HuH-7.5 (cell line): ENCODE data around the gene SMARCA4.
"Not testable (repeated sequence)": the region's sequence is repeated elsewhere in the genome, so short reads cannot be mapped to it uniquely, and the experiment has no call there.

Experiments
- DNase-seq: peaks from one replicate; pipeline ENCODE4 v3.0.0; 2011; ENCODE audit warnings: low spot score

The SMARCA4 gene

DNA sequence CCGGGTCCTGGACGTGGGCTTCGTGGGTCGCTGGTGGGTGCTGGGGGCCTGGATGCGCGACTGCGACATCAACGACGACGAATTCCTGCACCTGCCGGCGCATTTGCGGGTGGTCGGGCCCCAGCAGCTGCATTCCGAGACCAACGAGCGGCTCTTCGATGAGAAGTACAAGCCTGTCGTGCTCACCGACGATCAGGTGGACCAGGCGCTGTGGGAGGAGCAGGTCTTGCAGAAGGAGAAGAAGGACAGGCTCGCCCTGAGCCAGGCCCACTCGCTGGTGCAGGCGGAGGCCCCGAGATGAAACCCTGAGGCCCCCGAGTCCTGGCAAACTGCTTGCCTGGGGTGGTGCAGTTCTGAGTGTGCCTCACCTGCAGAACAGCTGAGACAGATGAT is 31.4 kb upstream of the SMARCA4 start:
- no peak for DNase-seq

DNA sequence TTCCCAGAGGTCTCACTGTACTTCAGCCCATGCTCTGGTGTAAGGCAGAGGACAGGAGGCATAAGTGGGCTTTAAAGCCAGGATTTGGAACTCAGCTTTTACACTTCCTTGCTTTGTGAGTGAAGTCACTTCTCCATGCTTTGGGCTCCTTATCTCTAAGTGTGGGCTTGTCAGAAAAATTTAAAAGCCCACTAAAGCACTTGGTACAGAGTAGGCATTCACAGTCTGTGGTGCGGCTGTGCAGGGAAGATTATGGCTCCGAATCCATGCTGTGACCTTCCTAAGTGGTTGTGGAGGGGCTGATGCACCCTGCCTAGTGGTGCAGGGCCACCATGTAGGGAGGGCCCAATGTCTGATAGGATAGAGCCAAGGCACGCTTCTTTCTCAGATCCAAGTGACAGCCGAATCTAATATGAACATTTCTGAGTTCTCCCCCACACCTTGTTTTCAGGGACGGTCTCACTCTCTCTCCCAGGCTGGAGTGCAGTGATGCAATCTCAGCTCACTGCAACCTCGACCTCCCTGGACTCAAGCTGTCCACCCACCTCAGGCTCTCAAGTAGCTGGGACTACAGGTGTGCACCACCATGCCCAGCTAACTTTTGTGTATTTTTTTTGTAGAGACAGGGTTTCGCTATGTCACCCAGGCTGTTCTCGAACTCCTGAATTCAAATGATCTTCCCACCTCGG is 25.3 kb upstream of the SMARCA4 start:
- DNase-seq: no peak

DNA sequence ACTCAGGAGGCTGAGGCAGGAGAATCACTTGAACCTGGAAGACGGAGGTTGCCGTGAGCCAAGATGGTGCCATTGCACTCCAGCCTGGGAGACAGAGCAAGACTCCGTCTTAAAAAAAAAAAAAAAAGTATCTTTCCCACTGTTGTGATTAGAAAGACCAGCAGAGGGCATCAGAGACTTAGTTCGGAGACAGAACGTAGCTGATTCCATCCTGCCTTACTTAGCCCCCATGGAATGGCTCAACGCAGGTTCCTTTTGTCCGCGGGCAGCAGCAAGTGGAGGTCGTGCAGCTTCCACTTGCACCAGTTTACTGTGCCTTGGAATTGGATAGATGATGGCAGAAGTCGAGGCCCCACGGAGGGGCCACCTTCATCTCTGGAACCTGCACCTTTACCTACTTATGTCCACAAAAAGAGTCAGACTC is 24.2 kb upstream of the SMARCA4 start:
- no peak for DNase-seq

DNA sequence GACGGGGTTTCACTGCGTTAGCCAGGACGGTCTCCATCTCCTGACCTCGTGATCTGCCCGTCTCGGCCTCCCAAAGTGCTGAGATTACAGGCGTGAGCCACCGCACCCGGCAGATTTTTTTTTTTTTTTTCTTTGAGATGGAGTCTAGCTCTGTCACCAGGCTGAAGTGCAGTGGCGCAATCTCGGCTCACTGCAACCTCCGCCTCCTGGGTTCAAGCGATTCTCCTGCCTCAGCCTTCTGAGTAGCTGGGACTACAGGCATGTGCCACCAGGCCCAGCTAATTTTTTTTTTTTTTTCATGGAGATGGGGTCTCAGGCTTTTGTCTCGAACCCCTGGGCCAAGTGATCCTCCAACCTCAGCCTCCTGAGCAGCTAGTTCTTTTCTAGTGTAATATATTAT is 19.2 kb upstream of the SMARCA4 start:
- DNase-seq: not testable (repeated sequence)

DNA sequence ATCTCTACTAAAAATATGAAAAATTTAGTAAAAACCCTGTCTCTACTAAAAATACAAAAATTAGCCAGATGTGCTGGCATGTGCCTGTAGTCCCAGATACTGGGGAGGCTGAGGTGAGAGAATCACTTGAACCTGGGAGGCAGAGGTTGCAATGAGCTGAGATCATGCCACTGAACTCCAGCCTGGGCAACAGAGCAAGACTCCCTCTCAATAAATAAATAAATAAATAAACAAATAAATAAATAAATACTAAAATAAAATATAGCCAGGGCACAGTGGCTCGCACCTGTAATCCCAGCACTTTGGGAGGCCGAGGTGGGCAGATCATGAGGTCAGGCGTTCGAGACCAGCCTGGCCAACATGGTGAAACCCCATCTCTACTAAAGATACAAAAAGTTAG is 17.4 kb upstream of the SMARCA4 start:
- not testable (repeated sequence) for DNase-seq

DNA sequence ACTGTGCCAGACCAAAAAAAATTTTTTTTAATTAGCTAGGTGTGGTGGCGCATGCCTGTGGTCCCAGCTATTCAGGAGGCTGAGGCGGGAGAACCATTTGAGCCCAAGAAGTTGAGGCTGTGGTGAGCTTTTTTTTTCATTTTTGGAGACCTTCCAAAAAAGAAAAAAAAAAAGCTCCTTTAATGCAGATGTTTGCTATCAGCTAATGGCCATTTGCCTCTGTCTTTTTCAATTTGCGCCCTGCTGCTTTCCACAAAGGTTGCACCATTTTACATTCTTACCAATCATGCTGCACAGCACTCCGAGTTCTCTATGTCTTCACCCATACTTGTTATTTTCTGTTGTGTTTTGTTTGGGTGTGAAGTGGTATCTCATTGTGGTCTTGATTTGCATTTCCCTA is 15.6 kb upstream of the SMARCA4 start:
- DNase-seq: no peak

DNA sequence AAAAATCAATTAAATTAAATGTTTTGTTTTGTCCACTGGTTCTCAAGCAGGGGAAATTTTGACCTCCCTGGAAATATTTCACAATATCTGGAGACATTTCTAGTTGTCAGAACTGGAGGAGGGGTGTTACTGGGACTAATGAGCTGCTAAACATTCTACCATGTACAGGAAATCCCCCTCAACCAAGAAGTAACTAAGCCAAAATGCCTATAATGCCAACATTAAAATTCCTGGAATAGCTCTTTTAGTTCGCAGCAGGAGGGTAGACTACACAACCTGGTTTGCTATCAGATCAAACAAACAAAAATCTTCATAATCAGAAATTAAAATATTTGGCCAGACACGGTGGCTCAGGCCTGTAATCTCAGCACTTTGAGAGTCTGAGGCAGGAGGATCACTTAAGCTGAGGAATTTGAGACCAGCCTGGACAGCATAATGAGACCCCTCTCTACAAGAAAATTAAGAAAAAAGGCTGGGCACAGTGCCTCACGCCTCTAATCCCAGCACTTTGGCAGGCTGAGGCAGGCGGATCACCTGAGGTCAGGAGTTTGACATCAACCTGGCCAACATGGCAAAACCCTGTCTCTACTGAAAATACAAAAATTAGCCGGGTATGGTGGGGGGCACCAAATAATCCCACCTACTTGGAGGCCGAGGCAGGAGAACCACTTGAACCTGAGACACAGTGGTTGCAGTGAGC is 13.7 kb upstream of the SMARCA4 start:
- DNase-seq: no peak

DNA sequence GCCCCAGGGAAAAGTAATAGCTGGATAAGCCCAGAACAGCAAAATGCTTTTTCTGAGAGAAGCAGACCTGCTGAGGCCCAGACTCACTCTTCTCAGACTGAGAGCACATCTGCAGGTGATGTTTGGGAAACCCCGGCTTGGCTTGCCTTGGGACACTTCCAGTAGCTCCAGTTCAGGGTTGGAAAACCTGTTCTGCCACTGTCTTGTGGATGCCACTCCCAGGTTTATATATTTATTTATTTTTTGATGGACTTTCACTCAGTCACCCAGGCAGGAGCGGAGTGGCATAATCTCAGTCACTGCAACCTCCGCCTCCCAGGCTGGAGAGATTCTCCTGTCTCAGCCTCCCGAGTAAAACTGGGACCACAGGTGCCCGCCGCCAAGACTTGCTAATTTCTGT is 8.0 kb upstream of the SMARCA4 start:
- DNase-seq: no peak

DNA sequence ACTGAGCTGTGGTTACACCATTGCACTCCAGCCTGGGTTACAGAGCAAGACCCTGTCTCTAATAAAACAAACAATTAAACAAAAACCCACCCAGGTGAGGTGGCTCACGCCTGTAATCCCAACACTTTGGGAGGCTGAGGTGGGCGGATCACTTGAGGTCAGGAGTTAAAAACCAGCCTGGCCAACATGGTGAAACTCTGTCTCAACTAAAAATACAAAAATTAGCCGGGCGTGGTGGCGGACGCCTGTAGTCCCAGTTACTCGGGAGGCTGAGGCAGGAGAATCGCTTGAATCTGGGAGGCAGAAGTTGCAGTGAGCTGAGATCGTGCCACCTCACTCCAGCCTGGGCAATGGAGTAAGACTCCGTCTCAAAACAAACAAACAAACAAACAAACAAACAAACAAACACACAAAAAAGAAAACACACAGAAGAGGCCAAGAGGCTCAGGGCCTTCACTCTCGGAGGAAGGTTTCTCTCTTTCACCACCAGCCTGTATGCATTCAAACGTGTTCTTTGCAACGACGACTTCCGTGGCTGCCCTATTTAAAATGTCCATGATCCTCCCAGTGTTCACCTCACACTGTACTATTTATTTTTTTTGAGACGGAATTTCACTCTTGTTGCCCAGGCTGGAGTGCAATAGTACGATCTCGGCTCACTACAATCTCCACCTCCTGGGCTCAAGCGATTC is 1.4 kb upstream of the SMARCA4 start:
- DNase-seq: not testable (repeated sequence)

DNA sequence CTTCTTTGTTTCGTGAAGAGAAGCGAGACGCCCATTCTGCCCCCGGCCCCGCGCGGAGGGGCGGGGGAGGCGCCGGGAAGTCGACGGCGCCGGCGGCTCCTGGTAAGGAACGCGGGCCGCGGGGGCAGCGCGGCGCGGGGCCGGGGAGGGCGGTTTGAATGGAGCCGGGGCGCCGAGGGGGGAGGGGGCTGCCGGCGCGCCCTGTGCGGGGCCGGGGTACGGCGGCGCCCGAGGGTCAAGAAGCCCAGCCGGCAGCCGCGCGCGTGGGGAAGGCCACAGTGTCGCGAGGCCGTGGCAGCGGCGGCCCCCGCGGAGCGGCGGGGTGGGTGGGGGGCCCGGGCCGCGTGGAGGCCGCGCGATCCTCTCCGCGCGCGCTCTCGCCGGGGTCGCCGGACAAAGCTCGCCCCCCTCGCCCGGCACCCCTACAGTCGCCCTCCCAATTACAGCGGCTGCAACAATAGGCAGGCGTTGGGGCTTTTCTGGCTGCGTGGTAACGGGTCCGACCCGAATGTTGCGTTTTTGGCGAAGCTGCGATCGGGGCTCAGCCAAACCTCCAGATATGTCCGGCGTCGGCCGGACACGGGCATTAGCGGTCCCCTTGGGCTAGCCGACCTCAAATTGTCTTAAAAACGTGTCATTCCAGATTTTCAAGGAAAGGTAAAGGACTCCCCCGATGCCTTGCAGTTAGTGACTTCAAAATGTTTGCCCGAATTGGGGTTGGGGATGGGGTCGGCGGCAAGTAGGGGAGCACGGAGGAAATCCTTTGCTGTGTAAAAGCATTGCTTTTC is 437 bp downstream of the SMARCA4 start:
- DNase-seq: no peak

DNA sequence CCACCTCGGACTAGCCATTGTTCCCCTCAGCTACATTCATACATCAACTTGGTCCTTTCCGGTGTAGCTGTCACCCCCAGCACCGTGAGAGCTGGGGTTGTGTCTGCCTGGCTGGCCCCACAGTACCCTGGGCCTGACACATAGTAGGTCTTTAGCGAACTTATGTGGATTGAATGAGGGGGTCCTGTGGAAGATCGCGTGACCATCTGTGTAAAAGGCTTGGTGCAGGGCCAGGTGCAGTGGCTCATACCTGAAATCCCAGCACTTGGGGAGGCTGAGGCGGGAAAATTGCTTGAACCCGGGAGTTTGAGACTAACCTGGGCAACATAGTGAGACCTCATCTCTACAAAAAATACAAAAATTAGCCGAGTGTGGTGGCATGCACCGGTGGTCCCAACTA is 2.0 kb downstream of the SMARCA4 start:
- DNase-seq: no peak

DNA sequence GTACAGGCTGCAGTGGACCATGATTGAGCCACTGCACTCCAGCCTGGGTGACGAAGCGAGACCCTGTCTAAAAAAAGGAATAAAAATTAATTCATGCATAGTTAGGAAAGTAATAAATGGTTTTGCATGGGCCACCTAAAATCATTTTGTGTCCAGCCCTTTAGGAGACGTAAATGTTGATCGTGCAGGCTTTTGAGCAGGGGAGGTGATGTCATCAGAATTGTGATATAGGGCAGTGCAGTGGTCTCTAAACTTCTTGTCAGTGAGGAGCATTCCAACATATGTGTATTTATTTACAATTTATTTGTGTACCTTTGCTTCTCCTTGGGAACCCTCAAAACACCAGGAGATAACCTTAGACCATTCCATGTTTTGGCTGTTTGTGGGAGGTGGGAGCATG is 3.0 kb downstream of the SMARCA4 start:
- no peak for DNase-seq

DNA sequence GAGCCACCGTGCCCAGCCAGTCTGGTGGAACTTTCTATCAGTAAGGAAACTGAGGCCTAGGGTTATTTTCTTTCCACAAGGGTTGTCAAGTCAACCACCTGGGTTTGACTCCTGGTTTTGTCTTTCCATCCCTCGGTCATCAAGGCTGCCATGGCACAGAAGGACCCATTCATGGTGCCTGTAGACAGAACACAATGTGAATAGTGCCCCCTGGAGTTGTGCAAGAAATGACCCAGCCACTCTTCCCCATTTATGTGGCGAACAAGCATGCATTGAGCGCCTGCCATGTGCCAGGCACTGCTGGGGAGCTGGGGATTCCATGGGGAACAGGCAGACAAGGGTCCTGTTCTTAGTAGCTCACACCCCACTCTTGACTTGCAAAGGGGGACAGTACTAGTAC is 4.1 kb downstream of the SMARCA4 start:
- no peak for DNase-seq

DNA sequence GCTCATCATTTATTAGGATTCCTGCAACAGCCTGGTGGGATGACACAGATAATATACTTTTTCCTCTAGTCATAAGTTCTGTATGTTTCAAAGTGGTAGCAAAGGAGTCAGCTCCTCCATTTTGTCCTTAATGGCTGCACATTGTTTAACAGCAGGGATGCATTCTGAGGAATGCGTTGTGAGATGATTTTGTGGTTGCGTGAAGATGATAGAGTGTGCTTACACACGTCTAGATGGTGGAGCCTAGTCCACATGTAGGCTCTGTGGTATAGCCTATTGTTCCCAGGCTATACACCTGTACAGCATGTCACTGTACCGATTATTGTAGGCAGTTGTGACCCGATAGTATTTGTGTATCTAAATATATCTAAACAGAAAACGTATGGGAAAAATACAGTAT is 4.6 kb downstream of the SMARCA4 start:
- DNase-seq: no peak

DNA sequence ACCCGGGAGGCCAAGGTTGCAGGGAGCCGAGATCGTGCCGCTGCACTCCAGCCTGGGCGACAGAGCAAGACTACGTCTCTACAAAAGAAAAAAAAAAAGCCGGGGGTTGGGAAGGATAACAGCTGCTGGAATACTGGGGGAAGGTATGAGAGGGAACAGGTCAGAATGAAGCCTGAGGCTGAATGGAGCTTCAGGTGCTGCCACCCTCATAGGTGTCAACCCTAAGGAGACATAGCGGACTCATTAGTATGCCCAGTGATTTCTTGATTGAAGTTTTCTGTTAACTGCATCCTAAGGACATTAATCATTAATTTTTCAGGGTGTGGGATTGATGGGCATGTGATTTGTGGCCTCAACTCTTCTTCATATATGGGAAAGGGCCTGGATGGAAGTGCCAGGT is 6.0 kb downstream of the SMARCA4 start:
- DNase-seq: no peak

DNA sequence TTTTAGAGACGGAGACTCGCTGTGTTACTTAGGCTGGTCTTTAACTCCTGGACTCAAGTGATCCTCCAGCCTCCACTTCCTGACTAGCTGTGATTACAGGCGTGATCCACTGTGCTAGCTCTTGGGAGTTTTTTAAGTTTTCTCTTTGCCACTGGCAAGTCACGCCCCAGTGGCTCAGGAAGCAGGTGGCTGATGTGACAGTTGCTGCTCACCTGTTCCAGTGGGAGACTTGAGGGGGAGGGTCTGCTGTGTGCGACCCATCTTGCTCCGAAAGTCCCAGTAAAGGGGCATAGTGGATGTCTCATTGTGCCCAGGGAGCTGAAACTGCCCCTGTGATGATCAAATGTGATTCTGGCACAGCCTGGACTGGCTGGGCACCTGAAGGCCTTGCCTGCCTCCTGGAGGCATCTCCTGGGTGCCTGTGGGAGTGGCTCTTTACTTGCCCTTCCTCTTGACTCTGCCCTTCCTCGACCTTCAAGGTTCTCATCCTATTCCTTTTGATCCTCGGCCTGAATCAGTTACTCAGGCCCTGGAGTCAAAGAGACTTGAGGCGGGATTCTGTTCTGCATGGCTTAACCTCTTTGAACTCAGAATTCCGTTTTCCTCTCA is 7.8 kb downstream of the SMARCA4 start:
- no peak for DNase-seq

DNA sequence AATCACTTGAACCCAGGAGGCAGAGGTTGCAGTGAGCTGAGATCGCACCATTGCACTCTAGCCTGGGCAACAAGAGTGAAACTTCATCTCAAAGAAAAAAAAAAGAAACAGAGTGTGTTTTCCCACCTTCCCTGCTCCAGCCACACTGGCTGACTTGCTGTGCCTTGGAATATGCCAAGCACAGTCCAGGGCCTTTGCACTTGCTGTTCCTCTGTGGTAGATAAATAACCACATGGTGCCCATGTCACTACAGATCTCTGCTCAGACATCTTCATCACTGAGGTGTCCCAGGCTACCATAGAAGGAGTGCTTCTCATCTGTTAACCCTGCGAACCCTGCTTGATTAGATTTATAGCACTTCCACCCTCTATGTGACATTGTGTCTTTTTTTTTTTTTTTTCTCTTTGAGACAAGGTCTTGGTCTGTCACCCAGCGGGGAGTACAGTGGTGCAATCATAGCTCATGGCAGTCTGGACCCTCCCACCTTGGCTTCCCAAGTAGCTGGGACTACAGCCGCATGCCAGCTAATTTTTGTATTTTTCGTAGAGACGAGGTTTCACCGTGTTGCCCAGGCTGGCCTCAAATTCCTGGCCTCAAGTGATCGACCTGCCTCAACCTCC is 10.4 kb downstream of the SMARCA4 start:
- DNase-seq: no peak

DNA sequence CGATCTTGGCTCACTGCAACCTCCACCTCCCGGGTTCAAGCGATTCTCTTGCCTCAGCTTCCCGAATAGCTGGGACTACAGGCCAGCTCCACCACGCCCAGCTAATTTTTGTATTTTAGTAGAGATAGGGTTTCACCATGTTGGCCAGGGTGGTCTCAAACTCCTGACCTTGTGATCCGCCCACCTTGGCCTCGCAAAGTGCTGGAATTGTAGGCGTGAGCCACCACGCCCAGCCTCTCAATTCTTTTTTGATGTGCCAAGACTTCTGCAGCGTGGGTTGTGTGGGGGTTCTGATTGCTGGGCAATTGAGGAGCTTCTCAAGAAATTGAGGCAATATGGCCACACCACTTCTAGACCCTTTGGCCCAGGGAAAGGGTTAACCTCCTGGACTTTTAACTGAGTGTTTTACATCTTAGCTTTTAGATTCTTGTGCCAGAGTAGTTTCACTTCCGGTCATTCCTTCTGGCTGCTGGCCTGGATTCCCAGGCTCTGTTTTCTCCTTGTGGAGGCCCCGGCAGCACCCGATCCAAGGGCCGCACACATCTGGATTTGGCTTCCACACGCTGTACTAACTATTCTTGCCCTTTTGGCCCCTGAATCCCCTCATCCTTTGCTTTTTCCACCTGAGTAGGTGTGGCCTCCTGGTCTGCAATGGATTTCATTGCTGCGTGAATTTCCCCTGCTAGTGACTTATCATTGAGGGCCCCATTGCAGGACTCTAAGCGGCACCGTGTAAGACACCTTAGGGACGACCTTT is 14.7 kb downstream of the SMARCA4 start:
- DNase-seq: no peak

DNA sequence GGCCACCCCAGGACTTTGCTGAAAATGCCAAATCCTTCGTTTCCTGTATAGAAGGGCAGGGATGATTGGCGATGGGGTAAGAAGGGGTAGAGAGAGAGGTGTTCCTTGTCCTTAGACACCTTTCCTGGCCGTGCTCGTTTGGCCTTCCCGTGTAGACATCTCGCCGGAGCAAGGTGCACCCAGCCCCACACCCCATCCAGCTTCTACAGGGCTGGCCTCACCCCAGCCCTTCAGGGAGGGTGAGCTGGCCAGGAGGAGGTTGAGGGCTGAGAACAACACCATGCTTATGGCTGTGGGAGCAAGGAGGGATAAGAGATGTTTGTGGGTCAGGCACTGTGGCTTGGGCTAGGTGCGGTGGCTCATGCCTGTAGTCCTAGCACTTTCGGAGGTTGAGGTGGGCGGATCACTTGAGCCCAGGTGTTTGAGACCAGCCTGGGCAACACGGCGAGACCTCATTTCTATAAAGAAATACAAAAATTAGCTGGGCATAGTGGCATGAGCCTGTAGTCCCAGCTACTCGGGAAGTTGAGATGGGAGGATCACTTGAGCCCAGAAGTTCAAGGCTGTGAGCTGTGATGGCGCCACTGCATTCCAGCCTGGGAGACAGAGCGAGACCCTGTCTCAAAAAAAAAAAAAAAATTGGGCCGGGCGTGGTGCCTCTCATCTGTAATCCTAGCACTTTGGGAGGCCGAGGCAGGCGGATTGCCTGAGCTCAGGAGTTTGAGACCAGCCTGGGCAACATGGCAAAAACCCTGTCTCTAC is 15.5 kb downstream of the SMARCA4 start:
- no peak for DNase-seq

DNA sequence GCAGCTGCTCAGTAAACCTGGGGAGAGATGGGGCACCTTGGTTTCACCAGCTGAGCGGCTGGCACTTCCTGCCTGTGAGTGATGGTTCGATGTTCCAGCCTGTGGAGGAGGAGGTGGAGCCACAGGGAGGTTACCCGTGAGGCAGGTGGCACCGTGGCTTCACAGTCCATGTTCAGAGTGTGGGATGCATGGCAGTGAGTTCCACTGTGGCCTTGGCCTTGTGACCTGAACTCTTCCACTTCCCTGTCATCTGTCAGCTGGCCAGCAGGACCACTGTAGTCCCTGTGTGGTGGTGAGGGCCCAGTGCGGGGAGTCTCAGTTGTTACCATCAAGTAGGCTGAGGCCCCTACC is 16.9 kb downstream of the SMARCA4 start:
- no peak for DNase-seq
